HepG2 (cell line): Measurements from ENCODE around the gene EPX.

ENCODE experiments used
- CTCF ChIP-seq: sonication (generic); formaldehyde crosslinking; IDR thresholded peaks from 2 replicates; pipeline ENCODE4 v1.5.0; 2020; ENCODE audit warnings: mild to moderate bottlenecking, missing genetic modification reagents, moderate library complexity
- E2F1 ChIP-seq: sonication (generic); formaldehyde crosslinking; IDR thresholded peaks from 2 replicates; pipeline ENCODE4 v1.5.0; 2020; ENCODE audit warnings: missing genetic modification reagents
- FOXP1 ChIP-seq, 2 experiments: fragments of 450-650 bp in 1 of 2; IDR thresholded peaks; 2 replicates each; pipeline ENCODE4 v1.6.1; 2017 to 2018; ENCODE audit warnings: antibody characterized with exemption in 1 of 2
- HIVEP1 ChIP-seq: sonication (generic); formaldehyde crosslinking; IDR thresholded peaks from 2 replicates; pipeline ENCODE4 v1.4.0; 2020; ENCODE audit warnings: mild to moderate bottlenecking, missing genetic modification reagents
- RAD21 ChIP-seq: fragments of 450-650 bp; formaldehyde crosslinking; IDR thresholded peaks from 2 replicates; pipeline ENCODE4 v1.5.0; 2020; ENCODE audit warnings: mild to moderate bottlenecking
- RNF2 ChIP-seq: fragments of 450-650 bp; conservative IDR thresholded peaks from 2 replicates; pipeline ENCODE4 v1.6.1; 2016; ENCODE audit warnings: low read depth
- RNF219 ChIP-seq: sonication (generic); formaldehyde crosslinking; IDR thresholded peaks from 2 replicates; pipeline ENCODE4 v1.5.0; 2020; ENCODE audit warnings: mild to moderate bottlenecking, missing genetic modification reagents
- STAG1 ChIP-seq: sonication (generic); formaldehyde crosslinking; IDR thresholded peaks from 2 replicates; pipeline ENCODE4 v1.4.0; 2020; ENCODE audit warnings: missing genetic modification reagents
- ZNF274 ChIP-seq: sonication (generic); formaldehyde crosslinking; IDR thresholded peaks from 2 replicates; pipeline ENCODE4 v1.5.1; 2020; ENCODE audit warnings: mild to moderate bottlenecking, missing genetic modification reagents

- no peak for TF ChIP-seq RNF2
- peak; percentile 12; the same call in 1 of the 2 replicates for TF ChIP-seq STAG1 (CRISPR knock-in tag)
- no peak for TF ChIP-seq HIVEP1 (CRISPR knock-in tag)
- no peak for TF ChIP-seq RNF219 (CRISPR knock-in tag)
- TF ChIP-seq ZNF274 (CRISPR knock-in tag) = no peak
- TF ChIP-seq CTCF (CRISPR knock-in tag) = 0 out of 2 replicates have a peak, but pooled peaks have one; percentile 15
- no peak for TF ChIP-seq FOXP1 (IDR thresholded peaks at IDR 0.05)
- TF ChIP-seq FOXP1 (CRISPR knock-in tag; IDR thresholded peaks at IDR 0.05) = no peak
- TF ChIP-seq E2F1 = no peak
- TF ChIP-seq RAD21 (CRISPR knock-in tag) = no peak
Measured at GRCh38 chr17:58210922-58211321, 18.4 kb downstream of the EPX start.
